NAMALWA (cell line): ENCODE measurements around the gene ABHD5.

Experiments
- DNase-seq: peaks from one replicate; pipeline ENCODE4 v3.0.0-alpha.2; 2015; ENCODE audit warnings: low spot score

ABHD5 gene

DNA sequence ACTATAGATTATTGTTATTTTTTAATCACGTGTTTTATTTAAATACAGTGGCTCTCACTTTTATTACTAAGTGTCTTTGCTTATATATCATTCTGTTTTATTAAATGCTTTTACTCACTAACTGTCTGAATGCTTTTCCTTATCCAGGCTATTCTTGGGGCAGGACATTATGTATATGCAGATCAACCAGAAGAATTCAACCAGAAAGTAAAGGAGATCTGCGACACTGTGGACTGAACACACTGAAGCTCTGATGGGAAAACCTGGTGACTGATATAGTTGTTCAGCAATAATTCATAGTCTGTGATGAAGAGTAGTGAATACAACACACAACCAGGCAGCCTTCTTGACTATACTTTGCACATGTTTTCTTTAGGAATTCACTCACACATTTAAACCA is 27.6 kb downstream of the ABHD5 start:
- no peak for DNase-seq

- no peak for DNase-seq
Observed at GRCh38 chr3:43723121-43723734, 32.5 kb downstream of the ABHD5 start.

GRCh38 chr3:43726521-43726920 is 35.8 kb downstream of the ABHD5 start:
- no peak for DNase-seq

DNA sequence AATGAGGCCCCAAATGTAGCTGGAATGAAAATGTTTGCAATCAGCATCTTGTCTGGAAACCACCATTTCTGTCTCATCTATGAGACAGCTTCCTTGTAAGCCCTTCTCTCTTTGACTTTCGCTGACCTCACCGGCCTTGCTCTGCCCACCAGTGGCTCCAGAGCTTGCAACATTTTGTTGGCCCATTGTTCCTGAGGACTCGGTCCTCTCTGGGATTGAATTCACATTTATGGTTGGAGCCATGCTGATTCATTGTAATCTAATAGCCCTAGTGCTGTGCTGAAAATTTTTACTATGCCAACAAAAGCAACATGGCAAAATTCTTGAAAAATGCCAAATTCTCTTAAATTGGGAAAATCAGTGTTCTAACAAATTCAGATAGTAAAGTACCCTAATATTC is 37.2 kb downstream of the ABHD5 start:
- no peak for DNase-seq

DNA sequence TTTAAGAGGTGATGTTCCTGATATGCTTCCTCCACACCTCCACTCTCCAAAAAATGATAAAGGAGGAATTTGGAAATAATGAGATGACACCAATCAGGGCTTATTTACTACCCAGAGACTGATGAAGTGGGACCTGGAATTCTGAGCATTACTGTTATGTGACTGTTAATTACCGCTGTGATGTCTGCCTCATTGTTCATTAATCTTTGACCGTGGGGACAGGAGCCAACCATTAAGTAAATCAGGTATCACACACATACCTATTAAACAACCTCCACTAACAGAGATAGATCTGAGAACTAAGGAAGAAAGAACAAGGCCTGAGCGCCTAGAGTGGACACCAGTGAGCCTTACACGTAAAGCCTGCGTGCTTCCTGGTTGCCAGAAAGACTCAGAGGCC is 37.7 kb downstream of the ABHD5 start:
- no peak for DNase-seq

DNA sequence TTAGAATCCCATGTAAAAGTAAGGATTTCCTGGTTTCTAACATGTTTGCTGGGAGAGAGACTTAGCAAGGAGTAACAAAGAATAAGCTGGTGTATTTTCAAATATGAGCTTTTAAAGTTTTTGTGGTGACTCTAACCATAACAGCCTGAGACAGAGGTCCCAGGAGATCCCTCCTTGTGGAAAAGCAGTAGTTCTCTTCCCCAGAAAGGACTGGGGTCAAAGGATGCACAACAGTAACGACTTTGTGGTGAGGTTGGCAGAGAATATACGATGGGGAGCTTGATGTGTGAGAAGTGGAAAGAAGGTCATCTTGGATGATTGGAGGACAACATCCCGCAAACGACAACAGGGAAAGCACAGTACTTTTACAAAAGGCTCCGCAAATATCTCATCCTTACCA is 38.2 kb downstream of the ABHD5 start:
- DNase-seq, result no peak

DNA sequence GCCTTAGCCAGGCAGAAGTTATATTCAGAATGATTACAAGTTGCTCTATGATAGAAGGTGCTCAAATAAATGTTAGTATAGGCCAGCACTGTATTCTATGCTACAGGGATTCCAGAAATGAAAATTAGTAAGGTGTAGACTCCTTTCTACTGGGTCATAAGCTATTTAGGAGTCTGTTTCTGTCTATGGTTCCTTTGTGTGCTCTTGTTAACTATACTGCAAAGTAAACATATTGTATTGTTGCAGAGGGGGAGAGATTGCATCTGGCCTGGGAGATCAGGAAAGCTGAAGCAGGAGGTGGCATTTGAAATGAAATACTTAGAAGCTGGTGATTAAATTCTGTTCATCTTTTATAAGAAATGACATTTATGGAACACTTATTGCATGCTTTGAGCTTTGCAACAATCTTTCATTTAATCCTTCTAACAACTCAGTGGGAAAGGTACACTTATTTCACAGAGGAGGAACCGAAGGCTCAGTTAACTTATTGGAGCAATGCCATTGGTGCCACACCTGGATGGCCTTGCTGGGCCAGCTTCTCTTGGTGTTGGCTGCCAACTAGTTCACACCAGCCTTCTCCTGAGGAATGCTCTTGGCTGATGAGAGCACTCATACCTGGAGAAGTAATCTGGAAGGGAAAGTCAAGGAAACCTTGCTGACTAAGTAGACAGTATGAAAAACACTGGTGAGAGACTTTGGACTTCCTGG is 39.1 kb downstream of the ABHD5 start:
- DNase-seq, result no peak

GRCh38 chr3:43732747-43733425 is 42.1 kb downstream of the ABHD5 start:
- DNase-seq, result no peak

GRCh38 chr3:43733459-43734384 is 43.0 kb downstream of the ABHD5 start:
- DNase-seq, result no peak

DNA sequence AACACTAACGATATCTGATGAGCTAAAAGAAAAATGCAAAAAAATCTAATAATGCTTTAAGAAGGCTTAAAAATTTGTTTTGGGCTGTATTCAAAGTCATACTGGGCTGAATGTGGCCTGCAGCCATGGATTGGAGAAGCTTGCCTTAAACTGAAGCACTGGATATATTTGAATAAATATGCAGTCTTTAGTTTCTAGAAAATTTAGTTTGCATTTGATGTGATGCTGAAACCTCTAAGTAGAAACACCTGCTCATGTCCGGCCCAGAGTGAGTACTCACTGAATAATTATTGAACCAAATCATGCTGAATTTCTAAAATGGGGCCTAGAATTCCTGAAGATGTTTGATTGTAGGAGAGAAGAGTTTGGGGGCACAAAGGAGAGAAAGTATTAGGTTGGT is 43.9 kb downstream of the ABHD5 start:
- DNase-seq, result no peak

DNA sequence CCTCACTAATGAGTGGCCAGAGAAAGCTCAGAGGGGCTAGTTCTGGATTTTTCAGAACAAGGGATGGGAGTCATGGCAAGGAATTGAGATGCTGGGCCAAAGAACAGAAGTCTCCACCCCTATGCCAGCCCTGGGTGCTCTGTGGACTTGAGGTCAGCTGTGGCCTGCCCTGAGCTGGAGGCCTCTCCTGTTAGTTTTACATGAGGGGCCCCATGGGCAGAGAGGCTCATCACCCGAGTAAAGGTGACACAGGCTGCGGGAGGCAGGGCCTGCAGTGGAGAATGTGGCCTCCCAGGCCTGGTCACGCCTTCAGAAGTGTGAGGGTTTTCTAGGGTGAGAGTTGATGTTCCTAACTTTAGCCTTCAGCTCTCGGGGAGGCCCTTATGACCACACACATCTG is 44.9 kb downstream of the ABHD5 start:
- DNase-seq, result no peak

- no peak for DNase-seq
Observed at GRCh38 chr3:43736558-43737440, 46.1 kb downstream of the ABHD5 start.

DNA sequence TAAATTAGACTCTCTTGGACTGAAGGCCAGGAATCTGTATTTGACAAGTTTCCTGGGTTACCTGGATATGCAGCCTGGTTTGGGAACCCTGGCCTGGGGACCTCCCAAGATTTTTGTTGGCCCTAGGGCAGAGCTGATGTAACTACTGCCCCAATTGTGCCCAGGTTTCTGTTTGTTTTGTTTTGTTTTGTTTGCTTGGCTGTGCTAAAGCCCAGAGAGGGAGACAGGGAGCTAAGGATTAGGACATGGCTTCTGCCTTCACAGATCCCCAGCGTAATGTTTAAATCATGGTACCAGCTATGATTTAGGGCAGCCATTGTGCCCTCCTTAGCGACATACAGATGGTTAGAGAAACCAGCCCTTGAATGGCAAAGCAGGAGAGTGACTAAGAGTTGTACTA is 47.6 kb downstream of the ABHD5 start:
- no peak for DNase-seq

DNA sequence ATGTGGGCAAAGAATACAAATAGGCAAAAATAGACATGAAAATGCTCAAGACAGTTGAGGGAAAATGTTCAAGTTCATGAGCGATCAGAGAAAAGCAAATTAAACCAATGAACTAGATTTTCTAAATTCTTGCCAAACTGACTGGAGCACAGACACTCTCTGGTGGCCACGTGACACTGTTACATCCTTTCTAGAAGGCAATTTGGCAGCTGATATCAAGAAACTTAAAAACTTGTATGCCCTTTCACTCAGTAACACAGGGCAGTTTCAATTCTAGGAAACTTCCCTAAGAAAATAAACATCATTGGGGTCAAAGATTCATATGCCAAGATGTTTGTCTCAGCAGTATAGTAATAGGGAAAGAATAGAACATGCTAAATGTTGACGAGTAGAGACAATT is 52.2 kb downstream of the ABHD5 start:
- peak; percentile 12 for DNase-seq

GRCh38 chr3:43747641-43748040 is 56.9 kb downstream of the ABHD5 start:
- DNase-seq, result no peak

DNA sequence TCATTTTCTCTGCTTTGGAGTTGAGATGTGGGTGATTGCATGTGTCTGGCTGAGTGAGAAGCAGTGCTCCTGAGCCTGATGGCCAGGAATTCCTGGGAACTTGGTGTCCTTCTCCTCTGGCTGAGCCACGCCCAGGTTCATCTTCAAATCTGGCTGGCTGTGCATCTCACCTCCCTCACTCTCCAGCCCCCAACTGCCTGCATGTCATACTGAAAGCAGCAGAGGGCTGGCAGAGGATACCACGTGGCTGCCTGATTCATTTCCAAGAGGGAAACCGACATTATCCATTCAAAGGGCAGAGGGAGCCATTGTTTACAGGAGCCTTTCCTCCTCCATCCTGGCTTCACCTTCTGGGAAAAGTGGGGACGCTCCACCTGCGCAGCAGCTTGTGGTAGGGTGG is 57.4 kb downstream of the ABHD5 start:
- DNase-seq, result no peak

- DNase-seq, result no peak
Observed at GRCh38 chr3:43748645-43749044, 57.9 kb downstream of the ABHD5 start.

- DNase-seq, result no peak
Observed at GRCh38 chr3:43752905-43753304, 62.2 kb downstream of the ABHD5 start.

DNA sequence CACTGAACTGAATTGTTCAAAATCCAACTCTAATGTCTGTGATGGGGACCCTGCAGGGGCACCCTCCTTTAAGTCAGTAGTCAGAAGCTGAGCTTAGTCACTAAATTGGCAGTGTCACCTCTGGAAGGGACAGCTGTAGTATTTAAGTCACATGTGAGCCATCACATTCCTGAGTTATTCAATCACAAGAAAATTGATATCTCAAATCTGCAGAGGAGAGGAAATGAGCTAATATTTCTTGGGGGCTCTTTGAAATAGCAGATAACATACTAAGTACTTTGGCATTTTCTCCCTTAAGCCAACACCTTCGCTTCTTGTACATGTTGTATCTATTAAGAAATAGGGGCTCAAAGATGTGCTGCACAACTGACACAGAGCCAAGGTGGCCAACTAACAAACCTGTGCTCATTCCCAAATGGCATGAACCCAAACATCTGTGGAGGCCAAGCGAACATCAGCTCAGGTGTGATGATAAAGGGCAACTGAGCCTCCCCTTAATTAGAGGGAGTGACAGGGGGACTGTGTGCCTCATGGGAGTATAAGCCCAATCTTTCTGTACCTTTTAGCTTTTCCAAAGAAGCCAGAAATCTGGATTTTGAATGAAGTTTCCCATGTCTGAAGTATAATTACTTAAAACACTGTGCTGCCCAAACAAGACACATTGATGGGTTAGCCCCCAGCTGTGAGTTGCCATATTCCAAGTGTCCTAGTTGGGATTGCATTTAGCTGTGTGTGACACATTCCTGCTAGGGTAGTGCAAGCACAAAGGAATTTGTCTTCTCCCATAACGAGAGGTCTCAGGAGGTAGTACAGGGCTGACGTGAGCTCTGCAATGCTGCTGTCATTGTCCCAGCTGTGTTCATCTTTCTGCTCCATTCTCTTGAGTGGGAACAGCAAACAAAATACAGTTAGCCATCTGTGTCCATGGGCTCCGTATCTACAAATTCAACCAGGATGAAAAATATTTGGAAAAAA is 63.3 kb downstream of the ABHD5 start:
- DNase-seq, result no peak

DNA sequence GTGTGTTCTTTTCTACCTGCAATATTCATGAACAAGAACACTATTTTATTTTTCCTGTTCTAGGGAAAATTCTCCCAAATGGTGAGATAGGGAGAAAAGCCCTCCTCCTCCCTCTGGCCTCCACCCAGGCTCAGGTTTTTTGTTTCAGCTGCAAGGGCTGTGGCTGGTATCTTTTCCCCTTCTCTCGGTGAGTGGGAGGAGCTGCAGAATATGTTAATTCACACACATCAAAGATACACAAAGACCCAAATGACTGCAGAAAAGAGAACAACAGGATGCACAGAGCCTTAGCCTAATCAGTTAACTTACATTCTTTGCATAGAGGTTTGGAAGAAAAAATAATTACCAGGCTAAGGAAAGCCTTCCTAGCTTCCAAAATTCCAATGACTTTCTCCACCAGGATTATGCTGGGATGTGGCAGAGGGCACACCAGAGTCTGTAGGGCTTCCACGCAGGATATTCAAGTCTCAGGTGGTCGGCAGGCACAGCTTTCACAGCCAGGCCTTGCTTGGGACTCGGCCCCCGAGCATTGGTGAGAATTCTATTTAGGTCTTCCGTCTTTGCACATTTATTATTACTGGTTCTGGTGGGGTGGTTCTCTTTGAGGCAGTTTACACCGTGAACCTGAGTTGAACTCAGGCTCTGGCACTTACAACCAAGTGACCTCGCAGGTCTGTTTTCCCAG is 64.9 kb downstream of the ABHD5 start:
- no peak for DNase-seq
